A549 (cell line): Measurements from ENCODE around the gene CLGN.

Source experiments
- CTCF ChIP-seq: fragments of >200 bp; sonication (Bioruptor Twin); formaldehyde crosslinking; IDR thresholded peaks from 3 replicates; pipeline ENCODE4 v1.5.1; 2016
- ELK1 ChIP-seq: fragments of 150-350 bp; IDR thresholded peaks from 2 replicates; pipeline ENCODE4 v1.6.1; 2014; ENCODE audit warnings: low read depth, mild to moderate bottlenecking, low read length
- EP300 ChIP-seq, 2 experiments: fragments of >200 bp; sonication (Bioruptor Twin); formaldehyde crosslinking; IDR thresholded peaks; 2 replicates in 1 of 2; 3 replicates in 1 of 2; pipeline ENCODE4 v1.6.1; 2016 to 2017
- MAX ChIP-seq: IDR thresholded peaks from 2 replicates; pipeline ENCODE4 v1.6.1; 2012
- MYC ChIP-seq: IDR thresholded peaks from 2 replicates; pipeline ENCODE4 v1.6.1; 2012; ENCODE audit warnings: mild to moderate bottlenecking, inconsistent platforms, low read length, improper control_type of control experiment, borderline replicate concordance
- NFE2L2 ChIP-seq: fragments of 150-350 bp; conservative IDR thresholded peaks from 2 replicates; pipeline ENCODE4 v1.6.1; 2014; ENCODE audit warnings: low read length
- POLR2A ChIP-seq: IDR thresholded peaks from 2 replicates; pipeline ENCODE4 v1.6.1; 2012; ENCODE audit warnings: mild to moderate bottlenecking, low read length
- USF2 ChIP-seq: fragments of 450-650 bp; IDR thresholded peaks from 2 replicates; pipeline ENCODE4 v1.6.1; 2014; ENCODE audit warnings: antibody characterized with exemption

- TF ChIP-seq MYC: no peak
- TF ChIP-seq CTCF: no peak
- no peak for TF ChIP-seq POLR2A
- TF ChIP-seq ELK1: no peak
- TF ChIP-seq EP300 (IDR thresholded peaks at IDR 0.05): no peak
- TF ChIP-seq USF2: no peak
- no peak for TF ChIP-seq MAX
- no peak for TF ChIP-seq NFE2L2
Measured at GRCh38 chr4:140472156-140472555, 44.7 kb upstream of the CLGN start.
